ENCODE data around the gene GPR146.

Gene GPR146

DNA sequence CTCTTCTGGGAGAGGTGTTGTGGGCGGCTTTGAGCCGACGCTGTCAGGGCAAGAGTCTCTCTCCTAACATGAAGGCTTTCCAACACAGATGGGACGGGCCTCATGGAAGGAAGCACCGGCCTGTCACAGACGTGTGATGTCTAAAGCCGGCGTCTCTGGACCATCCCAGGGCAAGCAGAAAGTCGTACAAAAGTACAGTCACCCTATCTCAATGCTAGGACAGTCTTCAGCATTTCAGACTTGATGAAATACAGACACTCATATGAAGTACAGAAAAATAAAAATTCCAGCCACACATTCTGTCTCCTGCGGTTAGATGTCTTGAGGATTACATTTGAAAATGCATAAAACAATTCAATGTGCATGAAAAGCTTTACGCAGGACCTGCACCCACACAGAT is 30.8 kb upstream of the GPR146 start:
- H3F3A ChIP-seq (ENCODE audit: insufficient read depth): no peaks in the 10 kb centered on the region
- no peak overlapping the region for H3K4me2 ChIP-seq (ENCODE audit: low read depth, low read length, poor library complexity, severe bottlenecking)
- no peak overlapping the region for H2AFZ ChIP-seq (ENCODE audit: low read depth, low read length, severe bottlenecking)
- no peak overlapping the region for H3K9ac ChIP-seq (ENCODE audit: low read length)
- H3K9me2 ChIP-seq (replicated peaks; ENCODE audit: insufficient read depth, low read length): no peaks in the 10 kb centered on the region
- H4K20me1 ChIP-seq (ENCODE audit: low read depth, low read length): no peaks in the 10 kb centered on the region; the same call in 1 of the 2 replicates
- no peaks in the 10 kb centered on the region for H3K79me2 ChIP-seq (ENCODE audit: insufficient read depth, low read length)
- no peak overlapping the region for H3K27ac ChIP-seq (ENCODE audit: low read depth, low read length)
- H3K9me3 ChIP-seq (ENCODE audit: insufficient read depth, low read length): no peaks in the 10 kb centered on the region
- H3K36me3 ChIP-seq (ENCODE audit: low read length): no peaks in the 10 kb centered on the region
- TF ChIP-seq EZH2phosphoT487 (conservative IDR thresholded peaks at IDR 0.05; ENCODE audit: low read length) (no peak), CTCF (IDR thresholded peaks at IDR 0.05; ENCODE audit: insufficient read depth, low read length, poor library complexity, severe bottlenecking) (no peak)
- H3K27me3 ChIP-seq (ENCODE audit: low read length): no peaks in the 10 kb centered on the region
- H3K4me3 ChIP-seq (ENCODE audit: insufficient read depth, low read length, poor library complexity, severe bottlenecking): no peak overlapping the region

DNA sequence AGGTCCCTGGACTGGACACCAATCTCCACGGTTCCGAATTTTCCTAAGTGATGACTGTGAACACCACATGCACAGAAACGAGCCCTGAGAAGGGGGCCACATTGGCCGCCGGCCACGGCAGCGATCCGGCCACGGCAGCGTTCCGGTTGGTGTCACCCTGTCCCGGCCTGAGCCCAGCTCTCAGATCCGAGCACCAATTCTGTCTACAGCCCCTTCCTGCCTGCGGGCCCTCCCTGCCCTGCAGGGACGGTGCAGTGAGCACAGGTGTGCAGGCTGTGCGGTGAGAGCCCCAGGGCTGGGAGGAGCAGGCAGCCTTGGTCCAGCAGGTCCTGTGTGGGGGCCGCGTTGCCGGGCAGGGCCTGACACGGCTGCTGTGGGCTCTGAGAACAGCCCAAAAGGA is 29.7 kb upstream of the GPR146 start:
- Histone ChIP-seq H3K4me3 (ENCODE audit: insufficient read depth, low read length, poor library complexity, severe bottlenecking) (no peak overlapping the region), H4K20me1 (ENCODE audit: low read depth, low read length) (no peaks in the 10 kb centered on the region; the same call in 1 of the 2 replicates), H3K9ac (ENCODE audit: low read length) (no peak overlapping the region; the same call in 1 of the 2 replicates), H3K79me2 (ENCODE audit: insufficient read depth, low read length) (no peaks in the 10 kb centered on the region), H3K27ac (ENCODE audit: low read depth, low read length) (peak overlapping the region; percentile 39), H3K9me2 (replicated peaks; ENCODE audit: insufficient read depth, low read length) (no peaks in the 10 kb centered on the region), H3K36me3 (ENCODE audit: low read length) (no peaks in the 10 kb centered on the region), H3F3A (ENCODE audit: insufficient read depth) (no peaks in the 10 kb centered on the region), H3K4me2 (ENCODE audit: low read depth, low read length, poor library complexity, severe bottlenecking) (peak overlapping the region; percentile 17), H3K27me3 (ENCODE audit: low read length) (no peaks in the 10 kb centered on the region), H3K9me3 (ENCODE audit: insufficient read depth, low read length) (no peaks in the 10 kb centered on the region), H2AFZ (ENCODE audit: low read depth, low read length, severe bottlenecking) (no peak overlapping the region)
- no peak for TF ChIP-seq EZH2phosphoT487 (conservative IDR thresholded peaks at IDR 0.05; ENCODE audit: low read length)
- TF ChIP-seq CTCF (IDR thresholded peaks at IDR 0.05; ENCODE audit: insufficient read depth, low read length, poor library complexity, severe bottlenecking): no peak

GRCh38 chr7:1015196-1016121 is 28.9 kb upstream of the GPR146 start:
- Histone ChIP-seq H3K9me2 (replicated peaks; ENCODE audit: insufficient read depth, low read length) (no peaks in the 10 kb centered on the region), H3K9me3 (ENCODE audit: insufficient read depth, low read length) (no peaks in the 10 kb centered on the region), H3K27ac (ENCODE audit: low read depth, low read length) (peak overlapping the region; percentile 39), H3K9ac (ENCODE audit: low read length) (no peak overlapping the region; the same call in 1 of the 2 replicates), H3K27me3 (ENCODE audit: low read length) (no peaks in the 10 kb centered on the region), H4K20me1 (ENCODE audit: low read depth, low read length) (no peaks in the 10 kb centered on the region; the same call in 1 of the 2 replicates), H3K4me3 (ENCODE audit: insufficient read depth, low read length, poor library complexity, severe bottlenecking) (no peak overlapping the region), H3K79me2 (ENCODE audit: insufficient read depth, low read length) (no peaks in the 10 kb centered on the region), H3K36me3 (ENCODE audit: low read length) (no peaks in the 10 kb centered on the region), H3F3A (ENCODE audit: insufficient read depth) (no peaks in the 10 kb centered on the region), H3K4me2 (ENCODE audit: low read depth, low read length, poor library complexity, severe bottlenecking) (peak overlapping the region; percentile 17), H2AFZ (ENCODE audit: low read depth, low read length, severe bottlenecking) (no peak overlapping the region)
- TF ChIP-seq CTCF (IDR thresholded peaks at IDR 0.05; ENCODE audit: insufficient read depth, low read length, poor library complexity, severe bottlenecking) (no peak), EZH2phosphoT487 (conservative IDR thresholded peaks at IDR 0.05; ENCODE audit: low read length) (no peak)
